Measurements from ENCODE around the gene FAM13B.

DNA sequence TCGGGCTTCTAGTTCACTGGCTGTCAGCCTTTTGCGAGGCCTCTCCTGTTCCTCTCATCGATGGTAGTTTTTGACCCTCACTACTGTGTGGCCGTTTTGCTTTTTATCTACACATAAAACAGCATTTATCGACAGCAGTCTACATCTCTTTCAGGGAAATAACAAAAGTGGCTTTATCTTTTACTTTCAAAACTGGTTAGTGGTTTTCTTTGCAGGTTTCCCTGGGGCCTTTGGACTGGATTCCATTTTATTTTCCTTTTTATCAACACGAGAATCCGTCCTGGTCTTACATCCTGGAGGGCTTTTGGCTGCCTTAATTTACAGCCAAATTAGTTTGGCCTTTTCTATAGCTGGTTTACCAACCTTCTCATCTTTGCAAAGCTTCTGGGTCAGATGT is 144.4 kb downstream of the FAM13B start:
- TF ChIP-seq, protein P1, sequence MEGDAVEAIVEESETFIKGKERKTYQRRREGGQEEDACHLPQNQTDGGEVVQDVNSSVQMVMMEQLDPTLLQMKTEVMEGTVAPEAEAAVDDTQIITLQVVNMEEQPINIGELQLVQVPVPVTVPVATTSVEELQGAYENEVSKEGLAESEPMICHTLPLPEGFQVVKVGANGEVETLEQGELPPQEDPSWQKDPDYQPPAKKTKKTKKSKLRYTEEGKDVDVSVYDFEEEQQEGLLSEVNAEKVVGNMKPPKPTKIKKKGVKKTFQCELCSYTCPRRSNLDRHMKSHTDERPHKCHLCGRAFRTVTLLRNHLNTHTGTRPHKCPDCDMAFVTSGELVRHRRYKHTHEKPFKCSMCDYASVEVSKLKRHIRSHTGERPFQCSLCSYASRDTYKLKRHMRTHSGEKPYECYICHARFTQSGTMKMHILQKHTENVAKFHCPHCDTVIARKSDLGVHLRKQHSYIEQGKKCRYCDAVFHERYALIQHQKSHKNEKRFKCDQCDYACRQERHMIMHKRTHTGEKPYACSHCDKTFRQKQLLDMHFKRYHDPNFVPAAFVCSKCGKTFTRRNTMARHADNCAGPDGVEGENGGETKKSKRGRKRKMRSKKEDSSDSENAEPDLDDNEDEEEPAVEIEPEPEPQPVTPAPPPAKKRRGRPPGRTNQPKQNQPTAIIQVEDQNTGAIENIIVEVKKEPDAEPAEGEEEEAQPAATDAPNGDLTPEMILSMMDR (IDR thresholded peaks at IDR 0.05; ENCODE audit: insufficient read depth, low read length), result no peak
- TF ChIP-seq POLR2AphosphoS5 (IDR thresholded peaks at IDR 0.05; ENCODE audit: low read depth), result no peak
- TF ChIP-seq, protein P2, sequence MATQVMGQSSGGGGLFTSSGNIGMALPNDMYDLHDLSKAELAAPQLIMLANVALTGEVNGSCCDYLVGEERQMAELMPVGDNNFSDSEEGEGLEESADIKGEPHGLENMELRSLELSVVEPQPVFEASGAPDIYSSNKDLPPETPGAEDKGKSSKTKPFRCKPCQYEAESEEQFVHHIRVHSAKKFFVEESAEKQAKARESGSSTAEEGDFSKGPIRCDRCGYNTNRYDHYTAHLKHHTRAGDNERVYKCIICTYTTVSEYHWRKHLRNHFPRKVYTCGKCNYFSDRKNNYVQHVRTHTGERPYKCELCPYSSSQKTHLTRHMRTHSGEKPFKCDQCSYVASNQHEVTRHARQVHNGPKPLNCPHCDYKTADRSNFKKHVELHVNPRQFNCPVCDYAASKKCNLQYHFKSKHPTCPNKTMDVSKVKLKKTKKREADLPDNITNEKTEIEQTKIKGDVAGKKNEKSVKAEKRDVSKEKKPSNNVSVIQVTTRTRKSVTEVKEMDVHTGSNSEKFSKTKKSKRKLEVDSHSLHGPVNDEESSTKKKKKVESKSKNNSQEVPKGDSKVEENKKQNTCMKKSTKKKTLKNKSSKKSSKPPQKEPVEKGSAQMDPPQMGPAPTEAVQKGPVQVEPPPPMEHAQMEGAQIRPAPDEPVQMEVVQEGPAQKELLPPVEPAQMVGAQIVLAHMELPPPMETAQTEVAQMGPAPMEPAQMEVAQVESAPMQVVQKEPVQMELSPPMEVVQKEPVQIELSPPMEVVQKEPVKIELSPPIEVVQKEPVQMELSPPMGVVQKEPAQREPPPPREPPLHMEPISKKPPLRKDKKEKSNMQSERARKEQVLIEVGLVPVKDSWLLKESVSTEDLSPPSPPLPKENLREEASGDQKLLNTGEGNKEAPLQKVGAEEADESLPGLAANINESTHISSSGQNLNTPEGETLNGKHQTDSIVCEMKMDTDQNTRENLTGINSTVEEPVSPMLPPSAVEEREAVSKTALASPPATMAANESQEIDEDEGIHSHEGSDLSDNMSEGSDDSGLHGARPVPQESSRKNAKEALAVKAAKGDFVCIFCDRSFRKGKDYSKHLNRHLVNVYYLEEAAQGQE (IDR thresholded peaks at IDR 0.05; ENCODE audit: insufficient replicate concordance, low read depth), result no peak
